Neural cell (in vitro differentiated cells): ENCODE data around the gene SIVA1. TPM values are rescaled to one million over a fixed set of nuclear protein-coding genes. Genes with fewer than 3 reads are reported as not detected.

Experiments used
- H2AFZ ChIP-seq: fragments of 200-600, 300-800 bp; sonication (generic), shearing (Covaris generic); 2 replicates; pipeline ENCODE4 v1.6.0; 2014; ENCODE audit warnings: low read depth, mild to moderate bottlenecking, antibody characterized with exemption, low read length, moderate library complexity
- H3F3A ChIP-seq: fragments of 200-600 bp; shearing (Covaris generic); 2 replicates; pipeline ENCODE4 v1.6.1; 2016; ENCODE audit warnings: mild to moderate bottlenecking, moderate library complexity, mixed read lengths, antibody characterized with exemption, low read length; ENCODE audit not compliant: insufficient read depth, poor library complexity, severe bottlenecking
- H3K27ac ChIP-seq: fragments of 200-600, 300-800 bp; sonication (generic), shearing (Covaris generic); 2 replicates; pipeline ENCODE4 v1.5.1; 2014; ENCODE audit warnings: mild to moderate bottlenecking, low read length, moderate library complexity
- H3K27me3 ChIP-seq: fragments of 300-800, 200-600 bp; sonication (generic), shearing (Covaris generic); 2 replicates; pipeline ENCODE4 v1.6.0; 2014; ENCODE audit warnings: mild to moderate bottlenecking, low read depth, low read length, moderate library complexity; ENCODE audit not compliant: insufficient read depth
- H3K36me3 ChIP-seq: fragments of 300-800, 200-600 bp; sonication (generic), shearing (Covaris generic); 2 replicates; pipeline ENCODE4 v1.5.1; 2014; ENCODE audit warnings: mild to moderate bottlenecking, antibody characterized with exemption, low read length, moderate library complexity; ENCODE audit not compliant: insufficient read depth
- H3K4me2 ChIP-seq: fragments of 300-800, 200-600 bp; sonication (generic), shearing (Covaris generic); 2 replicates; pipeline ENCODE4 v1.6.0; 2014; ENCODE audit warnings: mild to moderate bottlenecking, low read length
- H3K4me3 ChIP-seq: fragments of 300-800, 200-600 bp; sonication (generic), shearing (Covaris generic); 2 replicates; pipeline ENCODE4 v1.5.1; 2014; ENCODE audit warnings: mild to moderate bottlenecking, low read length, moderate library complexity
- H3K79me2 ChIP-seq: fragments of 200-600 bp; shearing (Covaris generic); replicated peaks from 2 replicates; pipeline ENCODE4 v1.6.0; 2014; ENCODE audit warnings: mild to moderate bottlenecking, low read length, moderate library complexity; ENCODE audit not compliant: insufficient read depth
- H3K9ac ChIP-seq: fragments of 300-800, 200-600 bp; sonication (generic), shearing (Covaris generic); 2 replicates; pipeline ENCODE4 v1.6.1; 2016; ENCODE audit warnings: mild to moderate bottlenecking, low read length, mixed read lengths
- H3K9me2 ChIP-seq: fragments of 200-600 bp; shearing (Covaris generic); 2 replicates; pipeline ENCODE4 v1.6.1; 2016; ENCODE audit warnings: mild to moderate bottlenecking, low read length, mixed read lengths; ENCODE audit not compliant: insufficient read depth
- H3K9me3 ChIP-seq: fragments of 200-600, 300-800 bp; sonication (generic), shearing (Covaris generic); 2 replicates; pipeline ENCODE4 v1.6.1; 2016; ENCODE audit warnings: mild to moderate bottlenecking, mixed run types, low read length, moderate library complexity, mixed read lengths
- H4K20me1 ChIP-seq: fragments of 200-600 bp; shearing (Covaris generic); 2 replicates; pipeline ENCODE4 v1.6.1; 2016; ENCODE audit warnings: mild to moderate bottlenecking, mixed run types; ENCODE audit not compliant: insufficient read depth
- CTCF ChIP-seq: fragments of 450-650 bp; IDR thresholded peaks from 2 replicates; pipeline ENCODE4 v1.5.1; 2014; ENCODE audit warnings: antibody characterized with exemption, mild to moderate bottlenecking, moderate library complexity; ENCODE audit not compliant: poor library complexity, severe bottlenecking
- EP300 ChIP-seq: fragments of 450-650 bp; conservative IDR thresholded peaks from 2 replicates; pipeline ENCODE4 v1.6.1; 2014; ENCODE audit warnings: antibody characterized with exemption, mild to moderate bottlenecking, moderate library complexity; ENCODE audit not compliant: poor library complexity, severe bottlenecking
- EZH2 ChIP-seq: fragments of 200-600, 300-800 bp; shearing (Covaris generic), sonication (generic); IDR thresholded peaks from 2 replicates; pipeline ENCODE4 v1.6.1; 2014; ENCODE audit warnings: antibody characterized with exemption, low read length, borderline replicate concordance, mild to moderate bottlenecking; ENCODE audit not compliant: insufficient read depth, poor library complexity, severe bottlenecking
- MXI1 ChIP-seq: fragments of 450-650 bp; conservative IDR thresholded peaks from 2 replicates; pipeline ENCODE4 v1.6.1; 2014; ENCODE audit warnings: antibody characterized with exemption, mild to moderate bottlenecking; ENCODE audit not compliant: poor library complexity, severe bottlenecking
- POLR2AphosphoS5 ChIP-seq: IDR thresholded peaks from 2 replicates; pipeline ENCODE4 v1.6.1; 2012
- RAD21 ChIP-seq: fragments of 450-650 bp; conservative IDR thresholded peaks from 2 replicates; pipeline ENCODE4 v1.6.1; 2014; ENCODE audit warnings: antibody characterized with exemption, mild to moderate bottlenecking, moderate library complexity
- REST ChIP-seq: IDR thresholded peaks from 2 replicates; pipeline ENCODE4 v1.6.1; 2012; ENCODE audit warnings: borderline replicate concordance
- SMC3 ChIP-seq: fragments of 450-650 bp; conservative IDR thresholded peaks from 2 replicates; pipeline ENCODE4 v1.6.1; 2014; ENCODE audit warnings: antibody characterized with exemption, mild to moderate bottlenecking, moderate library complexity; ENCODE audit not compliant: poor library complexity
- TAF1 ChIP-seq: IDR thresholded peaks from 2 replicates; pipeline ENCODE4 v1.6.1; 2012; ENCODE audit warnings: low read depth
- polyA plus RNA-seq: library from polyadenylated mRNA; depleted of rRNA; stranded (reverse); fragments of >200 nt; gene quantifications from 2 replicates; pipeline ENCODE4 v1.2.3, GENCODE V29; 2014

The SIVA1 gene
- polyA plus RNA-seq, 1 donor from 2014 or later, result 180 TPM

- H3K9me3 ChIP-seq, result no peaks in the 10 kb centered on the region
These were observed 29.3 kb downstream of the SIVA1 start for GRCh38 chr14:104782086-104782807.

GRCh38 chr14:104782808-104783139 is 29.8 kb downstream of the SIVA1 start:
- H3K9ac ChIP-seq, result no peak overlapping the region
- no peak overlapping the region for H3K4me3 ChIP-seq
- H3K4me2 ChIP-seq, result no peak overlapping the region
- H3K36me3 ChIP-seq, result no peaks in the 10 kb centered on the region
- no peak overlapping the region for H3K27ac ChIP-seq
- no peaks in the 10 kb centered on the region for H3K27me3 ChIP-seq
- H4K20me1 ChIP-seq, result no peaks in the 10 kb centered on the region
- no peaks in the 10 kb centered on the region for H3K9me2 ChIP-seq
- no peaks in the 10 kb centered on the region for H3F3A ChIP-seq
- no peak overlapping the region for H2AFZ ChIP-seq
- no peaks in the 10 kb centered on the region for H3K9me3 ChIP-seq
- H3K79me2 ChIP-seq, result no peaks in the 10 kb centered on the region
- TF ChIP-seq CTCF (no peak), POLR2AphosphoS5 (no peak), TAF1 (no peak), EP300 (no peak), EZH2 (no peak), REST (no peak)

More at GRCh38 chr14:104782086-104782807, 29.3 kb downstream of the SIVA1 start:
- TF ChIP-seq EZH2, result no peak
- TF ChIP-seq EP300, result no peak
- no peak for TF ChIP-seq REST
- TF ChIP-seq SMC3, result no peak
- TF ChIP-seq CTCF, result no peak
- no peak for TF ChIP-seq MXI1
- no peak for TF ChIP-seq RAD21
- TF ChIP-seq TAF1, result no peak
- Histone ChIP-seq H3K4me3 (no peak overlapping the region), H2AFZ (no peak overlapping the region), H3F3A (no peaks in the 10 kb centered on the region), H3K27ac (no peak overlapping the region), H3K36me3 (no peaks in the 10 kb centered on the region), H3K79me2 (no peaks in the 10 kb centered on the region), H3K4me2 (no peak overlapping the region), H3K9ac (no peak overlapping the region), H4K20me1 (no peaks in the 10 kb centered on the region), H3K27me3 (no peaks in the 10 kb centered on the region), H3K9me2 (no peaks in the 10 kb centered on the region)
